ENCODE results near the gene PNP.

DNA sequence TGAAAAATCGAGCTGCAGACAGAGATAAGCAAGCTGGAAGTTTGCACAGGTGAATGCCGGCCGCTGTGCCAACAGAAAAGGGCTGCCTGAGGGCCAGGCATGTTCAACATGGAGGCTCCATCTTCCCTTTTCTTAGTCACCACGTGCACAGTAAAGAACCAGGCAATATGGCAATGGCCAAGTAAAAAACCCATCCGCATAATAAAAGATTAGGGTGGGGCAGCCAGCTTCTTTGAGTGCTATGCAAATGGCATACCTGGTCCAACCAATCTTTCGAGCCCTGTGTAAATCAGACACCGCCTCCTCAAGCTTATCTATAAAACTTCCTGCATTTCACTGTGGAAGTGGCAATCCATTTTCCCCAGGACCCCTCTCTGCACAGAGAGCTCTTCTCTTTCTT, 16.7 kb downstream of the PNP start:
- no peak for TF ChIP-seq YY1 (IDR thresholded peaks at IDR 0.05; ENCODE audit: insufficient read depth, insufficient read length)
- TF ChIP-seq SUZ12 (IDR thresholded peaks at IDR 0.05; ENCODE audit: extremely low read depth, insufficient read depth, insufficient read length): no peak
